ENCODE measurements around the gene ELMO1.

ELMO1 gene

GRCh38 chr7:37405603-37406122 is 43.0 kb downstream of the ELMO1 start:
- no peak for DNase-seq

GRCh38 chr7:37405128-37405527 is 43.5 kb downstream of the ELMO1 start:
- no peak for DNase-seq

- no peak for DNase-seq
Measured at GRCh38 chr7:37399876-37400421, 48.7 kb downstream of the ELMO1 start.

DNA sequence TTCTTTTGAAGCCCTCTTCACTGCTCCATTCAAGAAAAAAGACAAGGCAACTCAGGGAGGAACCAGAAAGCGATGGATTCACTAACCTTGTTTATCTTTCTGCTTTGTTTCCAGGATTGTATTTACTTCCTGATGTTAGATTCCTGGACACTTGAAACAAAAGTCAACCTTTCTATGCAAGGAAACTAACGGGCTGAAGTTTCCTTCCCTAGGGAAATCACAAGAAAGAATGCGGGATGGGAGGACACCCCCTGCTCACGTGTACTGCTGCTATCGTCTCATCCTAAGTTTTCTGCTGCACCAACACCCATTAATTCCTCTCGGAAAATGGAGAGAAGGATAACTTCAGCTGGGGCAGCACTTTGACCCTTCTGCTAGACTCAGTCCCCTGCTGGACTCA is 50.3 kb downstream of the ELMO1 start:
- DNase-seq, result no peak

DNA sequence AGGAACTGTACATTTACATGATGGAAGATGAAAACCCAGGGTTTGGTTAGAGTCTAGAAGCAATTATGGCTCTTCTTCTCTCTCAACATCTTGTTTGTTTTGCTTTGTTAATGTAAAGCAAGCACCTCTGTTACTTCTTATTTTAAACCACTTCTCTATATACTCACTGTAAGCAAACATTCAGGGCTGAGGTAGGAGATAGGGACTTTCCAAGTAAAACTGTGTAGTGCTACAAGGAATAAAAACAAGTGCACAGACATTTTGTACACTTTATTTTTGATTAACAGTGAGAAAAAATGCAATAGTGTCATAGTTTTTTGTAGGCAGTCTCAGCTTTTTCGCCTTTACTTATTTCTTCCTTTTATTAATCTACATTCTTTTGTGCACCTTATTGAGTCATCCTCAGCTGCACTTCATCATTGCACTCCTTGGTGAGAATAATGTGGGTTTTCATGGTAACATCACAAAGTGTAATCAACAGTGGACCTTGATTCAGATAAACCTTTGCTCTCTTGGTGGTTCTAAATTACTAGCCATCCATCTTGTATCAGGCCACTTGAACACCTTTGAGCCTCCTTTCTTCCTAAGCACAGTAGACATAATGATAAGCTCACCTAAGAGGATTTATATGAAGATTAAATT is 52.9 kb downstream of the ELMO1 start:
- DNase-seq, result no peak

GRCh38 chr7:37394158-37394557 is 54.5 kb downstream of the ELMO1 start:
- DNase-seq, result no peak

GRCh38 chr7:37393476-37393875 is 55.2 kb downstream of the ELMO1 start:
- DNase-seq, result no peak

DNA sequence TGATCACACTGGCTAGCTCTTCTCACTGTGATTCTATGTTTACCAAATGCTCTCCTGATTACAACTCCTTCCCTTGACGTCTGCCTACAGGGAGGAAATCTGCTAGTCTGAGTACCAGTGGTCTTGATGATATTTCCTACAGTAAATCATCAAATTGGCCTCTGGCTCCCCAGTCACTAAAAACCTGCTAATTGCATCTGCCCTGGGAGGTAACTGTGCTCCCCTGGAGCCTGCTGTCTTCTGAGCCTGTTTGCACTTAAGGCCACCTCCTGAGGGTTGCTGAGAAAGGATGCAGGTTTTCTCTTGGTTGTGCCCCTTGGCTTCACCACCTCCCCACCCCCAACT is 56.0 kb downstream of the ELMO1 start:
- DNase-seq, result no peak

DNA sequence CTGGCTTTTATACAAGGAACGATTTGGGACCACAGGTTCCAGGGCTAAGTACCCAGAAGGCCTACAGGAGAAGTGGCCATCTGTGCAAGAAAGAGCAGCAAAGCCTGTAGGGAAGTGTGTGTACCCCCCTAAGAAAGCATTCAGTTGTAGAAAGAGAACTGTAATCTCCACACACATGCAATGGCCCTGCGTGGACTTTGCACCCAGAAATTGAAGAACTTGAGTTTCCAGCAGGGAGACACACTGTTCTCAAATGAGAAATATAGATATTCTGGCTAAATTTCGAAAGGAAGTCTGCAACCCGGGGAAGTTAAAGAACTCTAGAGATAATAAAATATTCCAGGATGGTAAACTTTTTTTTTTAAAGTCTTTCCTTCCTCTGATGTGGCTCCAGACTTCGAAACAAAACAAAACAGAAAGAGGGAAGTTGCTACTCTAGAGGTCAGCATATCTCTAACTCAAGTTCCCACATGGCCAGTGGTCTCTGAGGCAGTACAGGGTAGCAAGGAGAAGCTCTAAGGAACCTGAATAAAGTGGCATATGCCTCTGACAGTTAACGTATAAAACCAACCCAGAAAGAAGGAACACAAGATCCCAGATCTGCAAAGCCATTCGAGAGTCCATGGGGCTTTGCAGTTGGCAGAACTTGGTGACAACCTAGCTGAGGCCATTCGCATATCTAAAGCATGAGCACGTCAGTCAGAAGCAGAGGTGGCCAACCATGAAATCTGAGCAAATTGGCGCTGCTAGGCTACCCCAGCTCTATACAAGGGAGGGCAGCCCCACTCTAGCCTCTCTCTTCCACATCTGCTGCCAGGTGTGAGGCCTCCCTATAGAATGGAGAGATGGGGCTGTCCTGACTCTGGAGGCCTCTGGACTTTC is 56.6 kb downstream of the ELMO1 start:
- DNase-seq, result no peak

DNA sequence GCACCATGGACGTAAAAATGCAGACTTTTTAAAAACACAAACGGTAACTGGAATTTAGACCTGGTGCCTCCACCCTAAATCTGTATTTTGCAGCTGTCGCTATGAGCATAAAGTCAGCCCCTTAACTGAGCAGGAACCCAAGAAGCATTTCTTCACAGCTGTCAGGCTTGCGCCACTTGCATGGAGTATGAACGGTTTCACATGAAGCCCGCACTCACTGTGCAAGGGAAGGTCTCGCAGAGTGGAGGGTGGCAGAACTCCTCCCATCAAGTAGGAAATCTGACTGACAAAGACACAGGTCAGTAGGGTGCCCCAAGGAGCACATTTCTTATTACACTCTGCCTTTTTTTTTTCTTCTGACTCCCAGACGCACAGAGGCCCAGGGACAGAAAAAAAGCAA is 58.5 kb downstream of the ELMO1 start:
- DNase-seq, result no peak

GRCh38 chr7:37388811-37389210 is 59.9 kb downstream of the ELMO1 start:
- no peak for DNase-seq

DNA sequence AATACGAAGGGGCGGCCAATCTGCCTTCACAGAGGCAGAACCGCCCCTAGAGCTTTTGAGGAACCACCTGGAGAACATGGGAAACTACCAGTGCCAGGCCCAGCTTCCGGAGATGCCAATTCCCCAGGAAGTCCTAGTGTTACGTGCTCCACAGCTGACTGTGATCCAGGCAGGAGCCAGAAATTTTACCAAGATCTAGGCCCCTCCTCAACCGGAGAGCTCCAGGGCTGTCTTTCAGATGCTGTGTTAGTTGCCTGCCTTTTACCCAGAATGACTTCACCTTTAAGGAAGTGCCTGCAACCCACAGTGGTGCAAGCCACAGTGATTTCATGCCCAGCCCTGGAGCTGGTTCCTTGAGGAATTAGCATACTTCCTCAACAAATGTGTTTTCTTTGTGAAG is 62.9 kb downstream of the ELMO1 start:
- DNase-seq, result no peak

DNA sequence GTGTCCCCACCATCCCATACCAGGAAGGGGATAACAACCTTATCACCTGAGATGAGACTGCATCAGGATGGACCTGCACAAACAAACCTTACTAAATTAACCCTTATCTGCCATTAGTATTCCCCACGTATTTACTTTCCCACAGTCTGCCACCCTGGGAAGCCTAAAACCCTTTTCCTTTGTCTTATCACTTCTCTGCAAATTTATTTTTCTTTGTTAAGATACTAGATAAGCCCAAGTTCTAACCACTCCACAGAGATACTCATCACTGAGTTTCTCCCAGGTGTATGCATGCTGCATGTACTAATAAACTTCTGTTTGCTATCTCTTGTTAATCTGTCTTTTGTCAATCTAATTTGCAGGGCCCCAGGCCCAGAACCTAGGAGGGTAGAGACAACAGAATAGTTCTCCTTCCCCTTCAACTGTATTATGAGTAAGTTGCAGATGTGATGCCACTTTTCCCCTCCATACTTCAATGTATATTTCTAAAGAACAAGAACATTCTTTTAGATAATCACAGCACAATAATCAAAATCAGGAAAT is 66.0 kb downstream of the ELMO1 start:
- DNase-seq, result no peak

DNA sequence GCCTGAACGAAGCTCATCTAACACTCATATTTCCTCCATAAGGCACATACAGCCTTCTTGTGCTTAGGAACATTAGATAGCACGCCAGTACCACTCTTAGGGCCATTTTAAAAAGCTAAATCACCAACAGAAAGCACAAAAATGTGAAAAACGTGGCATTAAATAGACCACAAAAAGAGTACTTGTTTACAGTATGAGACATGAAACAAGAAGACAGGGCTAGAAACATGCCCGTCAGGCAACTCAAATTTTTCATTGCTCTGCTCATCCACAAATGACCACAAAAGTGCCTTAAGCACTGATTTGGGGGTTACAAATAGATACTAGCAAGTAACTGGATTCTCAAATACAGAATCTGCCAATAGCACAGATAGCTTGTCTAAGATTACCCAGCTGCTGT is 67.8 kb downstream of the ELMO1 start:
- DNase-seq, result no peak

DNA sequence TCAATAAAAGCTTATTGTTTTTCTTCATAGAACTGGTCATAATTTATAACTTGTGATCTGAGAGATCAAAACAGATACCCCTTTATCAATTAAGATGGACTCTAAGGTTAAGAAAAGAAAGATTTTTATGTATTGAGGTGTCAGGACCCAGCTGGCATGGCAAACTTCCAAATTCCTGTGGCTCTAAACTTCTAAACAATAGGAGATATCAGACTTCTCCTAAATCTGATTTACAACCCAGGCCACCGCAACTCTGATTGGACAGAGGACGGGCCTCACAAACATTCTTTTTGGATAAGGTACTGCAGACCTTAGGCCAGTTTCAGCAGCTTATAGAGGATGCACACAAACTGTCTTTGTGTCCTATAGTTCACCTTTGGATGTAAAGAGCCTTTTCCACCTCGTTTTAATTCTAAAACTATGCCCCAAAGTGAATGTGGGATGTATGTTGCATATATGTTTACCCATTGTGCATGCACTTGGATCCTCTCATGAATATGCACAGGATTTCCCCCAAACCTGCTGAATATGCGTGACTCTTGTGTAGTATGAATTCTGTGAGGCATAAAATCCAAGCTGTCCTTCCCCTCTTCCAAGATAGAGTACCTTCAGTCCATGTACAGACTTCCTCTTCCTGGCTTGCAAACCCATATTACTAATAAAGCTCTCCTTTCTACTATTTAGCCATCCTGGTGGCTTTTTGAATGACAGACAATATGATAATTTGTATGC is 69.0 kb downstream of the ELMO1 start:
- no peak for DNase-seq

DNA sequence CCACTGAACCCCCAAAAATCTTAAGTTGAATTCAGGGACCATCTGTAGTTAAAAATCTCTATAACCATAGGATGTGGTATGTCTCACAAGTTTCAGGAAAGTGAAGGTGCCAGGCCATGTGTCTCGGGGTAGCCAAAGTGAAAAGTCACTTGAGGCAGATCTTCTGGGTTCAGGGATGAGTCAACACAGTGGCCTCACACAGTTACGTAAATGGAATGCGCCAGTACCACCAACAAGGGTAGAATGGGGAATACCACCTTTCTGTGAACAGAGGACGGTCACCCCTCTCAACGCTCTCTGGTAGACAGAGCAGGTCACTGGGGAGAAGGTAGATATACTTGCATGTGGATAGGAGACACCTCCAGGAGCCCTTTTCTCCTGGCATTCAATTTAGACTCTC is 71.4 kb downstream of the ELMO1 start:
- no peak for DNase-seq

- DNase-seq, result no peak
Measured at GRCh38 chr7:37376386-37376785, 72.3 kb downstream of the ELMO1 start.

GRCh38 chr7:37372750-37373149 is 75.9 kb downstream of the ELMO1 start:
- DNase-seq, result no peak

- DNase-seq, result no peak
Measured at GRCh38 chr7:37371755-37372154, 76.9 kb downstream of the ELMO1 start.

DNA sequence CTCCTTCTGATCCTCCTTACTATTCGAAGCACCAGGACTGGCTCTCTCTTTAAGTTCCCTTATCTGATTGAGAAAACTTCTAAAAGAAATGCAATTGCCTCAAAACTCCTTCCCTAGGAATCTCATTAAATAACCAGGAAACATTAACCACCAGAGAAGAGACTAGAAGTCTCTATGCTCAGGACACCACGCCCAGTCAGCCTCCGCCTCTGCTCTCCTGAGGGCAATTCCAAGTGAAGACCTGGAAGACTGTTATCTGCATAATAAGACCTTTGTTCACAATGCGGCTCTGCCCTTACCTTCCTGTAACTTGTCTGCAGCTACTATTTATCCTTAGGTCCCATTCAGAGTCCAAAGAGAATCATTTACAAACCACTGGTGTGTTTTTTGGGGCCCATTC is 78.8 kb downstream of the ELMO1 start:
- no peak for DNase-seq

GRCh38 chr7:37368540-37368939 is 80.1 kb downstream of the ELMO1 start:
- no peak for DNase-seq

DNA sequence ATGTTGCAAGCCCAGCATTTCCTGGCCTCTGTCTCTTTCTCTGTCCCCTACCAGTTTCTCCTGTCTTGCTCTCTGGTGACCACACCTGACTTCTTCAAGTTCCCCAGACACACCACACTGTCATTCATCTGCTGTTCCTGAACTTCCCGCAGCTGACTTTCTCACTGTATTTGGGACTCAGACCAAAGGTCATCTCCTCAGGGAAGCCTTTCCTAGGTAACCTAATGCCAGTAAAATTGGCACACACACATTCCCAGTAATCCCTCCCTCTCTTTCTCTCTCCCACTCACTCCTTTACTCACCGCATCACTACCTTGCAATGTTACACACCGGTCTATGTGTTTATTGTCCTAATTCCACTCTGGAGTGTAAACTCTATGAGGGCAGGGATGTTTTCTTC is 81.7 kb downstream of the ELMO1 start:
- no peak for DNase-seq

- DNase-seq, result no peak
Measured at GRCh38 chr7:37366445-37366844, 82.2 kb downstream of the ELMO1 start.

All from NCI-H1436 treated with DMSO at 0.1 percent for 48 hours (cell line).